ENCODE results near the gene VWDE. TPM values are rescaled to one million over a fixed set of nuclear protein-coding genes. Genes with fewer than 3 reads are reported as not detected.

The VWDE gene
- total RNA-seq, 1 donor from 2014 or later, result not detected

DNA sequence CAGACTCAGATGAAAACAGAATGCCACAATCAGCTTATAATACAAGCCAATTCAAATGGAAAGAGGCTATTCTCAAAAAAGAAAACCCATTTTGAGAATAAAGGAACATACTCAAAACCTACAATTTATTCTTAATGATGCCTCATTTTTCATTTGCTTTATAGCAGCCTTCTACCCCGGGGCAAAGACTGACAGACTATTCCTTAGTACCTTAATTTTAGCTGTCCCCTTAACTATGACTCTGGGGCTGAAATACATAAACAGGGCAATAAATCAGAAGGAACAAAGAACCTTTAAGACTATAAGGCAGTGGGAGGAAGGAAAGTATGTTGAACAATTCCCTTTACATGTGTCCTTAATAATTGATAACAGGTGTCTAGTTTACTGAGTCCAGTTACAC lies 115.8 kb downstream of the VWDE start:
- DNase-seq (ENCODE audit: low read depth, low spot score), result no peak
- no peaks in the 10 kb centered on the region for H3K27me3 Mint-ChIP-seq (ENCODE audit: low read depth)
- H3K4me1 Mint-ChIP-seq, result no peaks in the 10 kb centered on the region
- TF ChIP-seq, protein P1, sequence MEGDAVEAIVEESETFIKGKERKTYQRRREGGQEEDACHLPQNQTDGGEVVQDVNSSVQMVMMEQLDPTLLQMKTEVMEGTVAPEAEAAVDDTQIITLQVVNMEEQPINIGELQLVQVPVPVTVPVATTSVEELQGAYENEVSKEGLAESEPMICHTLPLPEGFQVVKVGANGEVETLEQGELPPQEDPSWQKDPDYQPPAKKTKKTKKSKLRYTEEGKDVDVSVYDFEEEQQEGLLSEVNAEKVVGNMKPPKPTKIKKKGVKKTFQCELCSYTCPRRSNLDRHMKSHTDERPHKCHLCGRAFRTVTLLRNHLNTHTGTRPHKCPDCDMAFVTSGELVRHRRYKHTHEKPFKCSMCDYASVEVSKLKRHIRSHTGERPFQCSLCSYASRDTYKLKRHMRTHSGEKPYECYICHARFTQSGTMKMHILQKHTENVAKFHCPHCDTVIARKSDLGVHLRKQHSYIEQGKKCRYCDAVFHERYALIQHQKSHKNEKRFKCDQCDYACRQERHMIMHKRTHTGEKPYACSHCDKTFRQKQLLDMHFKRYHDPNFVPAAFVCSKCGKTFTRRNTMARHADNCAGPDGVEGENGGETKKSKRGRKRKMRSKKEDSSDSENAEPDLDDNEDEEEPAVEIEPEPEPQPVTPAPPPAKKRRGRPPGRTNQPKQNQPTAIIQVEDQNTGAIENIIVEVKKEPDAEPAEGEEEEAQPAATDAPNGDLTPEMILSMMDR (conservative IDR thresholded peaks at IDR 0.05), result no peak
- no peak overlapping the region for H3K4me3 Mint-ChIP-seq
- H3K9me3 Mint-ChIP-seq, result peaks cover 8% of the 10 kb centered on the region
- H3K36me3 Mint-ChIP-seq (ENCODE audit: low read depth), result no peaks in the 10 kb centered on the region
- no peak overlapping the region for H3K27ac Mint-ChIP-seq (ENCODE audit: unreplicated experiment)

DNA sequence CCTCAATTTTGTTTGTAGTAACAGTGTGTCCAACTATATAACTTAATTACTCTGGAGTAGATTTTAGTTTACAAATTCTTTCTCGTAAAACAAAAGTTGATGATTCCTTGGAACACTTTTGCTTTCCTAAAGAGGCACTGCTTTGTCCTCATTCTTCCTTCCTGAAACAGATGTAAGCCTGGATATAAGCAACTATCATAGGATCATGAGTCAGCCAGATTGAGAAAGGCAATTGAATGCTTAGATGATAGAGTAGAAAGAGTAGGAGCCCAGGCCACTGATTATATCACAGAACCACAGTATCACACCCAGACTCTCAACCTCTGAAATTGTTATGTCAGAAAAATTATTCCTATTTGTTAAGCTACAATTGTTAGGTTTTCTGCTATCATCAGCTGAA lies 122.6 kb downstream of the VWDE start:
- H3K36me3 Mint-ChIP-seq (ENCODE audit: low read depth), result no peaks in the 10 kb centered on the region
- no peaks in the 10 kb centered on the region for H3K4me1 Mint-ChIP-seq
- DNase-seq (ENCODE audit: low read depth, low spot score), result no peak
- H3K9me3 Mint-ChIP-seq, result no peaks in the 10 kb centered on the region
- TF ChIP-seq, protein P1 (conservative IDR thresholded peaks at IDR 0.05), result no peak
- H3K27ac Mint-ChIP-seq (ENCODE audit: unreplicated experiment), result no peak overlapping the region
- no peaks in the 10 kb centered on the region for H3K27me3 Mint-ChIP-seq (ENCODE audit: low read depth)
- H3K4me3 Mint-ChIP-seq, result no peak overlapping the region

Other genes with a start within 250 kb of the VWDE start
- 31.8 and 35.0 TPM in 2 replicates for gene TMEM106B, start 192.6 kb downstream of the VWDE start, total RNA-seq
- gene SCIN, start 166.9 kb upstream of the VWDE start, total RNA-seq, result not detected in 2 replicates